HepG2 (cell line): ENCODE results near the gene AGER. TPM values are rescaled to one million over a fixed set of nuclear protein-coding genes. Genes with fewer than 3 reads are reported as not detected.

Source experiments
- DNMT3B ChIP-seq: conservative IDR thresholded peaks from 2 replicates; pipeline ENCODE4 v1.6.1; 2016; ENCODE audit warnings: missing biosample characterization, control low read depth
- FOSL2 ChIP-seq: sonication (generic); formaldehyde crosslinking; IDR thresholded peaks from 2 replicates; pipeline ENCODE4 v1.4.0; 2020; ENCODE audit warnings: missing genetic modification reagents
- FOXK2 ChIP-seq: fragments of 450-650 bp; IDR thresholded peaks from 2 replicates; pipeline ENCODE4 v1.6.1; 2016
- NBN ChIP-seq: fragments of 450-650 bp; conservative IDR thresholded peaks from 2 replicates; pipeline ENCODE4 v1.6.1; 2017
- PLRG1 ChIP-seq: fragments of 450-650 bp; conservative IDR thresholded peaks from 2 replicates; pipeline ENCODE4 v1.6.1; 2016
- PREB ChIP-seq: sonication (generic); formaldehyde crosslinking; IDR thresholded peaks from 2 replicates; pipeline ENCODE4 v1.4.0; 2020; ENCODE audit warnings: missing genetic modification reagents
- ZEB1 ChIP-seq: IDR thresholded peaks from 2 replicates; pipeline ENCODE4 v1.6.1; 2012; ENCODE audit warnings: mild to moderate bottlenecking, low read depth, inconsistent platforms; ENCODE audit not compliant: insufficient replicate concordance
- ZNF451 ChIP-seq: sonication (generic); formaldehyde crosslinking; IDR thresholded peaks from 2 replicates; pipeline ENCODE4 v1.5.0; 2020; ENCODE audit warnings: mild to moderate bottlenecking, missing genetic modification reagents
- ZNF609 ChIP-seq: sonication (generic); formaldehyde crosslinking; IDR thresholded peaks from 2 replicates; pipeline ENCODE4 v1.4.0; 2020; ENCODE audit warnings: mild to moderate bottlenecking, missing genetic modification reagents, borderline replicate concordance
- polyA plus RNA-seq, 8 experiments: library from polyadenylated mRNA; depleted of rRNA in 3 of 8; stranded (reverse) in 7 of 8; unstranded in 1 of 8; fragments of >200 nt; fragmentation: Illumina TruSeq in 4 of 8; extraction: Trizol in 4 of 8; gene quantifications; 2 replicates each; pipeline versions ENCODE4 v1.2.1 to v1.2.3, GENCODE V29; 2011 to 2016; ENCODE audit warnings: low read depth in 4 of 8, missing spikeins in 1 of 8, mixed read lengths in 1 of 8; ENCODE audit not compliant: insufficient read depth in 1 of 8
- total RNA-seq, 5 experiments: library from RNA; depleted of rRNA; stranded (reverse); fragments of >200 nt; fragmentation: Illumina TruSeq; extraction: Trizol; gene quantifications; 2 replicates each; pipeline ENCODE4 v1.2.3, GENCODE V29; 2016; ENCODE audit warnings: low read depth in 1 of 5
- TF ChIP-seq, protein P1 (sequence below): sonication (generic); formaldehyde crosslinking; IDR thresholded peaks from 2 replicates; pipeline ENCODE4 v1.4.0; 2020; ENCODE audit warnings: missing genetic modification reagents, low read depth, mild to moderate bottlenecking, borderline replicate concordance
- TF ChIP-seq, protein P2 (sequence below), 2 experiments: sonication (generic) in 1 of 2; formaldehyde crosslinking in 1 of 2; IDR thresholded peaks; 2 replicates each; pipeline versions ENCODE4 v1.5.1 to v1.6.1; 2011 to 2020; ENCODE audit warnings: borderline replicate concordance in 1 of 2, low read depth in 1 of 2, low read length in 1 of 2, mild to moderate bottlenecking in 1 of 2, missing genetic modification reagents in 1 of 2, moderate library complexity in 1 of 2
- TF ChIP-seq, protein P3 (sequence below): sonication (generic); formaldehyde crosslinking; IDR thresholded peaks from 2 replicates; pipeline ENCODE4 v1.4.0; 2020; ENCODE audit warnings: mild to moderate bottlenecking, missing genetic modification reagents
- TF ChIP-seq, protein P4 (sequence below): sonication (generic); formaldehyde crosslinking; IDR thresholded peaks from 2 replicates; pipeline ENCODE4 v1.4.0; 2020; ENCODE audit warnings: missing genetic modification reagents

The AGER gene
- total and polyA plus RNA-seq, 2 of the 13 experiments (the other 11 are each of a cell fraction or from before 2014, with no cell fraction given), result 1.9 to 5.1 TPM

DNA sequence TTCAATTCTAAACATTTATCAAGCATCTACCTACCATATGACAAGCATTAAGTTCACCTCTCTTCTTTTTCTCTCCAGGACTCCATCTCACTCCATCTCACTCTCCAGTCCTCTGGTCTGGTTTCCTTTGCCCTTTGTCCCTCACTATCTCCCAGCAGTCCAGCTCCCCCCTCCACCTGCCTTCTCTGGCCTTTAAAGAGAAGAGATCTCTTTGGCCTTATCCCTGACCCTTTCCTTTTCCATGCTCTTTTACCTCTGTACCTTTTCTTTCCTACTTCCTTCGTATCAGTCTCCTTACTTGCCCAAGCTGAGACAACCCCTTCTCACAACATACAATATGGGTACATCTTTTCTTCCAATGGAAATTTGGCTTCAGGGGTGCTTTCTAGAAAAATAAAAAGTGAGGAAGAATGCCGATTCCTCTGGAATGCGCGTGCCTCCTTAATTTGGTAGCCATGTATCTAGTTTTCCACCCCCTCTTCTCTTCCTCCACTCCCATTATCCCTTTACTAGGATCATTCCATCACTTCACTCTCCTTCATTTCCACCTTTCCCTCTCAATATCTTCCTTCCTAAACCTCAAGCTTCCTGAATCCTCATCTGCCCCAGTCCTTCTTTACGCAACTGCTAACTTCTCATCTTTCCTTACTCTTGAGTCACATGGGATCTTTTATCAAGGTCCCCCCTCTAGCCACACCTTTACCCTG lies 7.4 kb downstream of the AGER start (continued):
- TF ChIP-seq, protein P1, sequence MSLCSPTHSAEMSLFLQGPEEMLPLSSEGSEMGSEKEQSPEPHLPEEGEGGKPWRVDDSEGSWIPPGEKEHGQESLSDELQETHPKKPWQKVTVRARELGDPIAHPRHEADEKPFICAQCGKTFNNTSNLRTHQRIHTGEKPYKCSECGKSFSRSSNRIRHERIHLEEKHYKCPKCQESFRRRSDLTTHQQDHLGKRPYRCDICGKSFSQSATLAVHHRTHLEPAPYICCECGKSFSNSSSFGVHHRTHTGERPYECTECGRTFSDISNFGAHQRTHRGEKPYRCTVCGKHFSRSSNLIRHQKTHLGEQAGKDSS (CRISPR knock-in tag), result no peak
- TF ChIP-seq ZNF451 (CRISPR knock-in tag), result no peak
- TF ChIP-seq, protein P2, sequence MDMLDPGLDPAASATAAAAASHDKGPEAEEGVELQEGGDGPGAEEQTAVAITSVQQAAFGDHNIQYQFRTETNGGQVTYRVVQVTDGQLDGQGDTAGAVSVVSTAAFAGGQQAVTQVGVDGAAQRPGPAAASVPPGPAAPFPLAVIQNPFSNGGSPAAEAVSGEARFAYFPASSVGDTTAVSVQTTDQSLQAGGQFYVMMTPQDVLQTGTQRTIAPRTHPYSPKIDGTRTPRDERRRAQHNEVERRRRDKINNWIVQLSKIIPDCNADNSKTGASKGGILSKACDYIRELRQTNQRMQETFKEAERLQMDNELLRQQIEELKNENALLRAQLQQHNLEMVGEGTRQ (IDR thresholded peaks at IDR 0.05; ENCODE audit: low read depth, low read length), result no peak
- TF ChIP-seq, protein P2 (CRISPR knock-in tag; IDR thresholded peaks at IDR 0.05; ENCODE audit: borderline replicate concordance), result no peak
- TF ChIP-seq, protein P3, sequence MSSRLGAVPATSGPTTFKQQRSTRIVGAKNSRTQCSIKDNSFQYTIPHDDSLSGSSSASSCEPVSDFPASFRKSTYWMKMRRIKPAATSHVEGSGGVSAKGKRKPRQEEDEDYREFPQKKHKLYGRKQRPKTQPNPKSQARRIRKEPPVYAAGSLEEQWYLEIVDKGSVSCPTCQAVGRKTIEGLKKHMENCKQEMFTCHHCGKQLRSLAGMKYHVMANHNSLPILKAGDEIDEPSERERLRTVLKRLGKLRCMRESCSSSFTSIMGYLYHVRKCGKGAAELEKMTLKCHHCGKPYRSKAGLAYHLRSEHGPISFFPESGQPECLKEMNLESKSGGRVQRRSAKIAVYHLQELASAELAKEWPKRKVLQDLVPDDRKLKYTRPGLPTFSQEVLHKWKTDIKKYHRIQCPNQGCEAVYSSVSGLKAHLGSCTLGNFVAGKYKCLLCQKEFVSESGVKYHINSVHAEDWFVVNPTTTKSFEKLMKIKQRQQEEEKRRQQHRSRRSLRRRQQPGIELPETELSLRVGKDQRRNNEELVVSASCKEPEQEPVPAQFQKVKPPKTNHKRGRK (CRISPR knock-in tag), result no peak
- no peak for TF ChIP-seq FOSL2 (CRISPR knock-in tag)
- TF ChIP-seq PREB, result no peak
- TF ChIP-seq FOXK2, result 0 out of 2 replicates have a peak, but pooled peaks have one; percentile 28
- no peak for TF ChIP-seq ZEB1
- peak; percentile 74; the same call in 1 of the 2 replicates for TF ChIP-seq NBN
- no peak for TF ChIP-seq DNMT3B
- TF ChIP-seq, protein P4, sequence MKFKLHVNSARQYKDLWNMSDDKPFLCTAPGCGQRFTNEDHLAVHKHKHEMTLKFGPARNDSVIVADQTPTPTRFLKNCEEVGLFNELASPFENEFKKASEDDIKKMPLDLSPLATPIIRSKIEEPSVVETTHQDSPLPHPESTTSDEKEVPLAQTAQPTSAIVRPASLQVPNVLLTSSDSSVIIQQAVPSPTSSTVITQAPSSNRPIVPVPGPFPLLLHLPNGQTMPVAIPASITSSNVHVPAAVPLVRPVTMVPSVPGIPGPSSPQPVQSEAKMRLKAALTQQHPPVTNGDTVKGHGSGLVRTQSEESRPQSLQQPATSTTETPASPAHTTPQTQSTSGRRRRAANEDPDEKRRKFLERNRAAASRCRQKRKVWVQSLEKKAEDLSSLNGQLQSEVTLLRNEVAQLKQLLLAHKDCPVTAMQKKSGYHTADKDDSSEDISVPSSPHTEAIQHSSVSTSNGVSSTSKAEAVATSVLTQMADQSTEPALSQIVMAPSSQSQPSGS (CRISPR knock-in tag), result no peak
- TF ChIP-seq PLRG1, result no peak
- TF ChIP-seq ZNF609 (CRISPR knock-in tag), result no peak
